IPS-18a (cell line): ENCODE measurements around the gene PLTP.
A peak's percentile ranks its signal among the peaks of the same experiment; 100 is the strongest.

ENCODE experiments used
- H3K27ac ChIP-seq: one replicate; pipeline ENCODE4 v1.5.1; 2013; ENCODE audit warnings: low read length
- H3K27me3 ChIP-seq: one replicate; pipeline ENCODE4 v1.6.1; 2013; ENCODE audit warnings: mild to moderate bottlenecking, low read length; ENCODE audit not compliant: control insufficient read depth, insufficient read depth
- H3K36me3 ChIP-seq: one replicate; pipeline ENCODE4 v1.6.1; 2013; ENCODE audit warnings: low read depth, low read length; ENCODE audit not compliant: control insufficient read depth
- H3K4me1 ChIP-seq: one replicate; pipeline ENCODE4 v1.6.1; 2013; ENCODE audit warnings: low read depth, low read length; ENCODE audit not compliant: control insufficient read depth
- H3K4me3 ChIP-seq: one replicate; pipeline ENCODE4 v1.5.1; 2013; ENCODE audit warnings: low read length
- H3K9ac ChIP-seq: one replicate; pipeline ENCODE4 v1.6.1; 2013; ENCODE audit warnings: mild to moderate bottlenecking, low read length, moderate library complexity
- H3K9me3 ChIP-seq: one replicate; pipeline ENCODE4 v1.6.1; 2013; ENCODE audit warnings: low read depth, low read length; ENCODE audit not compliant: control insufficient read depth

PLTP gene

DNA sequence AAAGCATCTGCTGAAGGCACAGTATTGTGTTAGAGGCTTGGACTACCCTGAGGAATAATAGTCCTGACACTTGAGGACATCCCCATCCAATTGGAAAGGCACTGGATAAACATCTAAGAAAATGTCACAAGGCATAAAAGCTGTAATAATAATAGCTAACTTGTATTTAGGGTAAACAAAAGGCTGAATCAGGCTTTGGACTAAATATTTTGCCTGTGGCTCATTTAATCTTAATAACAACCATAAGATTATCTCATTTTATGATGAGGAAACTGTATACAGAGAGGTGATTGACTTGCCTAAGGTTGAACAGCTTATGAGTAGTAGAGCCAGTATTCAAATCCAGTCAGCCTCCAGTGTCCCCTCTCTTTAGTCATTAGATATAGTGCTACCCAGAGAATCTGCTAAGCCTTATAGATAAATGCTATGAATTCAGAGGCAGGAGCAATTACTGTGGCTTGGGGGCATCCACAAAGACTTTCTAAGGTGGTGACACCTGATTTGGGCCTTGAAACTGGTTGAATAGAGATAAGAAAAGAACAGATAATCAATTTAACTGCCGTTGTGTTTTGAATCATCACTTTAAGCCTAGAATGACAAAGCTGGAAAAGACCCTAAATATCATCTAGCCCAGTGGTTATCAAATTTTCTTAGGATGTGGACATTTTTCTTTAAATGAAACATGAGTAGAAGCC is 38.4 kb downstream of the PLTP start:
- H3K4me1 ChIP-seq = no peaks in the 10 kb centered on the region
- no peak overlapping the region for H3K4me3 ChIP-seq
- no peaks in the 10 kb centered on the region for H3K9me3 ChIP-seq
- H3K9ac ChIP-seq = no peak overlapping the region
- no peak overlapping the region for H3K27ac ChIP-seq
- H3K27me3 ChIP-seq = no peaks in the 10 kb centered on the region
- H3K36me3 ChIP-seq = peaks cover 6% of the 10 kb centered on the region

GRCh38 chr20:45872626-45873025 is 39.3 kb downstream of the PLTP start:
- no peak overlapping the region for H3K27ac ChIP-seq
- H3K9ac ChIP-seq = no peak overlapping the region

DNA sequence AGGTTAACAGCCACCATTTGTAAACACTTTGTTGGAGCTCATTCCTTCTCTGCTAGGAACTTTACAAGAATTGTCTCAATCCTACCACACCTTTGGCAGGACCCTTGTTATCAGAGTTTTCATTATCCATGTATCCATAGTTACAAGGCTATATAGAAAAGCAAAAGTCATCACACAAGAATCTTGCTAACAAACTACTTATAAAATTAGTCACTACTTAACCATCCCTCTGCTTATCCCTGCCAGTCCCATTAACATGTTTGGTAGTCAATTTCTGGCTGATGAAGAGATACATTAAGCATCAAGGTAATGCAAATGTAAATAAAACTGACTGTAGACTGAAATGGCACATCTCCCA is 44.2 kb downstream of the PLTP start:
- no peaks in the 10 kb centered on the region for H3K4me1 ChIP-seq
- no peaks in the 10 kb centered on the region for H3K36me3 ChIP-seq
- no peak overlapping the region for H3K27ac ChIP-seq
- no peaks in the 10 kb centered on the region for H3K27me3 ChIP-seq
- H3K9ac ChIP-seq = no peak overlapping the region
- H3K4me3 ChIP-seq = no peak overlapping the region
- no peaks in the 10 kb centered on the region for H3K9me3 ChIP-seq

More at GRCh38 chr20:45872626-45873025, 39.3 kb downstream of the PLTP start:
- no peaks in the 10 kb centered on the region for H3K4me1 ChIP-seq
- H3K27me3 ChIP-seq = no peaks in the 10 kb centered on the region
- no peaks in the 10 kb centered on the region for H3K9me3 ChIP-seq
- H3K4me3 ChIP-seq = no peak overlapping the region
- H3K36me3 ChIP-seq = no peaks in the 10 kb centered on the region

DNA sequence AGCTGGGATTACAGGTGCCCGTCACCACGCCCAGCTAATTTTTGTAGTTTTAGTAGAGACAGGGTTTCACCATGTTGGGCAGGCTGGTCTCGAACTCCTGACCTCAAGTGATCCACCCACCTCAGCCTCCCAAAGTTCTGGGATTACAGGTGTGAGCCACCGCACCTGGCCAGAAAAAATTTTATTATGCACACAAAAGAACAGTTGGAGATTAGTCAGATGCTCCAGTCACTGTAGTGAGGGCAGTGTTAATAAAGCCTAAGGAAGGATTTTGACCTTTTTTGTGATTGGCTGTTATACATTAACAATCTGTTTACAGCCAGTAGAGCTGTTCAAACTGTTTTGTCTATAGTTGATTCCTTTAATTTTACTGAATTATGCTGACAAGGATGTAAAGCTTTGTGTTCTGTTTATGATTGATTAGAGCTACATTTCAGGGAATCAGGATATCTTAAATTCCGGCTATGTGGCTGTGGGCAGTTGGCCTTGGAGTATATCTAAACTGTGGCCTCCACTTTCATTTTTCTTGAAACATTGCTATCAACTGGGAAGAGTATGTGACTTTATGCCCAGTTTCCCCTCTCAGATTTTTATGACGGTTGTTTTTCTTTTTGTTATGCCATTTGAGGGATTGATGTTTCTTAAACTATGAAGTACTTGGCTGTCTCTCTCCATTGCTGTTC is 44.7 kb downstream of the PLTP start:
- Histone ChIP-seq H3K9ac (no peak overlapping the region), H3K9me3 (no peaks in the 10 kb centered on the region), H3K27ac (no peak overlapping the region), H3K4me1 (no peaks in the 10 kb centered on the region), H3K4me3 (no peak overlapping the region), H3K36me3 (no peaks in the 10 kb centered on the region), H3K27me3 (no peaks in the 10 kb centered on the region)

DNA sequence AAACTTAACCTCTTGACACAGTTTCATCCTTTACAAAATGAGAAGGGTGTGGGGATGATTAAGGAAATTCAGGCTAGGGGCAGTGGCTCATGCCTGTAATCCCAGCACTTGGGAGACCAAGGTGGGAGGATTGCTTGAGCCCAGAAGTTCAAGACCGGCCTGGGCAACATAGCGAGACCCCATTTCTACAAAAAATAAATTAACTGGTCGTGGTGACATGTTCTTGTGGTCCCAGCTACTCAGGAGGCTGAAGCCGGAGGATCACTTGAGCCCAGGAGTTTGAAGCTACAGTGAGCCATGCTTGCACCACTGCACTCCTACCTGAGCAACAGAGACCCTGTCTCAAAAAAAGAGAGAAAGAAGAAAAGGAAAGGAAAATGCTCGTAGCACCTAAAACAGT is 45.5 kb downstream of the PLTP start:
- Histone ChIP-seq H3K27me3 (no peaks in the 10 kb centered on the region), H3K4me3 (no peak overlapping the region), H3K4me1 (no peaks in the 10 kb centered on the region), H3K27ac (no peak overlapping the region), H3K9ac (no peak overlapping the region), H3K36me3 (no peaks in the 10 kb centered on the region), H3K9me3 (no peaks in the 10 kb centered on the region)

- Histone ChIP-seq H3K4me1 (peaks cover 7% of the 10 kb centered on the region), H3K9me3 (no peaks in the 10 kb centered on the region), H3K4me3 (no peak overlapping the region), H3K36me3 (no peaks in the 10 kb centered on the region), H3K27ac (no peak overlapping the region), H3K9ac (no peak overlapping the region), H3K27me3 (no peaks in the 10 kb centered on the region)
These were observed 48.1 kb downstream of the PLTP start for GRCh38 chr20:45863543-45864470.

- Histone ChIP-seq H3K4me1 (peaks cover 16% of the 10 kb centered on the region), H3K9me3 (no peaks in the 10 kb centered on the region), H3K9ac (no peak overlapping the region), H3K4me3 (no peak overlapping the region), H3K27ac (no peak overlapping the region), H3K27me3 (no peaks in the 10 kb centered on the region), H3K36me3 (no peaks in the 10 kb centered on the region)
These were observed 50.5 kb downstream of the PLTP start for GRCh38 chr20:45861221-45862075.

- Histone ChIP-seq H3K4me3 (no peak overlapping the region), H3K27me3 (no peaks in the 10 kb centered on the region), H3K27ac (no peak overlapping the region), H3K4me1 (peaks cover 16% of the 10 kb centered on the region), H3K9me3 (no peaks in the 10 kb centered on the region), H3K36me3 (no peaks in the 10 kb centered on the region), H3K9ac (no peak overlapping the region)
These were observed 51.3 kb downstream of the PLTP start for GRCh38 chr20:45860560-45861220.

DNA sequence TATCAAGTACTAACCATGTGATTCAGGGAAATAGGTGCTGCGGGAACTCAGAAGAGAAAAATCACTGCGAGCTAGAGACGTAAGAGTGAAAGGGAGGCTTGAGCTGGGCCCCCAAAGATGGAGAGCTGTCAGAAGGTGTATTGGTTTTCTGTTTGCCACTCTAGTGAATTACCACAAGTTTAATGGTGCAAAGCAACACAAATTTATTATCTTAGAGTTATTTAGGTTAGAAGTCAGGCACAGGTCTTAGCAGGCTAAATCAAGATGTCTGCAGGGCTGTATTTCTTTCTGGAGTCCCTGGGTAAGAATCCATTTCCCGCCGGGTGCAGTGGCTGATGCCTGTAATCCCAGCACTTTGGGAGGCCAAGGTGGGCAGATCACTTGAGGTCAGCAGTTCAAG is 52.0 kb downstream of the PLTP start:
- no peaks in the 10 kb centered on the region for H3K36me3 ChIP-seq
- H3K9ac ChIP-seq = no peak overlapping the region
- peaks cover 16% of the 10 kb centered on the region for H3K4me1 ChIP-seq
- H3K27me3 ChIP-seq = no peaks in the 10 kb centered on the region
- no peak overlapping the region for H3K4me3 ChIP-seq
- no peak overlapping the region for H3K27ac ChIP-seq
- H3K9me3 ChIP-seq = no peaks in the 10 kb centered on the region

DNA sequence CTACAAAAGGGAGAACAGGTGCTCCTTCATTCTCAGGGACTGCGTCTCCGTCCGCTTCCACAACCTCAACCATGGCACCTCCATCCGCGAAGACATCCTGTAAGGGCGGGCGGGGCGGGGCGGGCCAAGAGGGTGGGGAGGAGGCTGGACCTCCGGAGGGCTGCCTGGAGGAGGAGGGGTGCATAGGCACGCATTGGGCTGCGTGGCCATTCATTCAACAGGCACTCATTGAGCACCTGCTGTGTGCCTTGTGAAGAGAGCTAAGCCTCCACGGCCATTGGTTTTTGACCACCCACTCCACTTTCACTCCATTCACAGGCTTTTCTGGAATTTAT is 54.1 kb downstream of the PLTP start:
- Histone ChIP-seq H3K27ac (no peak overlapping the region), H3K4me1 (peaks cover 25% of the 10 kb centered on the region), H3K36me3 (no peaks in the 10 kb centered on the region), H3K27me3 (no peaks in the 10 kb centered on the region), H3K9me3 (no peaks in the 10 kb centered on the region), H3K4me3 (peak overlapping the region; percentile 70), H3K9ac (no peak overlapping the region)
